HepG2 (cell line): Measurements from ENCODE around the gene CMTM4. TPM values are rescaled to one million over a fixed set of nuclear protein-coding genes. Genes with fewer than 3 reads are reported as not detected.
A peak's percentile ranks its signal among the peaks of the same experiment; 100 is the strongest.

Experiments
- ATAC-seq: fragments of 200-7000 bp; cut with Tn5 transposase; 3 replicates; pipeline ENCODE4 v1.9.1; 2020; ENCODE audit warnings: mild to moderate bottlenecking, moderate library complexity
- BruUV-seq: library from RNA; stranded (reverse); fragments of 400-500 nt; replicated peaks from 2 replicates; lab custom pipeline; 2021; lab: Mats Ljungman, UMichigan
- CTCF ChIA-PET: fragments of 300-600 bp; formaldehyde crosslinking; extraction: SDS; loops from one replicate; lab custom pipeline; 2021; ENCODE audit warnings: low total read pairs, inconsistent platforms, low intra/inter-chr PET ratio; lab: Yijun Ruan, JAX
- POLR2A ChIA-PET: fragments of 350-600 bp; sonication (Branson Sonifier 250); formaldehyde crosslinking; loops from one replicate; lab custom pipeline; 2020; ENCODE audit warnings: antibody characterized with exemption, inconsistent platforms; lab: Yijun Ruan, JAX
- DNase-seq: peaks from one replicate; pipeline ENCODE4 v3.0.0-alpha.2; 2015; ENCODE audit warnings: low spot score
- FAIRE-seq: peaks from 3 replicates; lab custom pipeline; 2011; peaks lifted over from hg19 to GRCh38; lab: Jason Lieb, UNC
- H2AFZ ChIP-seq: one replicate; pipeline ENCODE4 v1.6.1; 2011; ENCODE audit warnings: low read length, inconsistent platforms
- H3K27ac ChIP-seq: fragments of 300-600 bp; 3 replicates; pipeline ENCODE4 v1.8.0; 2011; ENCODE audit warnings: mixed run types, mild to moderate bottlenecking, mixed read lengths, low read length, inconsistent platforms; ENCODE audit not compliant: insufficient read depth; ENCODE audit errors: extremely low read length
- H3K27me3 ChIP-seq, 2 experiments: fragments of 200-600 bp in 1 of 2; 2 replicates in 1 of 2; 3 replicates in 1 of 2; pipeline versions ENCODE4 v1.6.0 to v1.8.0; 2011; ENCODE audit warnings: low read length in 2 of 2, mild to moderate bottlenecking in 2 of 2, moderate library complexity in 2 of 2, inconsistent platforms in 1 of 2; ENCODE audit not compliant: insufficient read depth in 2 of 2, control insufficient read depth in 1 of 2
- H3K36me3 ChIP-seq, 2 experiments: fragments of 200-600 bp in 1 of 2; replicated peaks in 1 of 2; 2 replicates in 1 of 2; 3 replicates in 1 of 2; pipeline versions ENCODE4 v1.5.1 to v1.8.0; 2011; ENCODE audit warnings: low read length in 2 of 2, inconsistent platforms in 1 of 2; ENCODE audit not compliant: insufficient read depth in 2 of 2, control insufficient read depth in 1 of 2
- H3K4me1 ChIP-seq: 2 replicates; pipeline ENCODE4 v1.5.1; 2012; ENCODE audit warnings: low read length, inconsistent platforms; ENCODE audit not compliant: insufficient read depth
- H3K4me2 ChIP-seq: 2 replicates; pipeline ENCODE4 v1.6.0; 2011; ENCODE audit warnings: low read depth, low read length, inconsistent platforms
- H3K4me3 ChIP-seq, 3 experiments: fragments of 200-600 bp in 1 of 3; sonication (generic), shearing (Covaris generic) in 1 of 3; replicated peaks in 1 of 3; 2 replicates each; pipeline ENCODE4 v1.5.1; 2011 to 2016; ENCODE audit warnings: low read length in 3 of 3, inconsistent platforms in 2 of 3, low read depth in 2 of 3, mild to moderate bottlenecking in 2 of 3, control low read depth in 1 of 3, mixed read lengths in 1 of 3; ENCODE audit not compliant: insufficient read depth in 1 of 3
- H3K79me2 ChIP-seq: one replicate; pipeline ENCODE4 v1.6.1; 2011; ENCODE audit warnings: low read length, inconsistent platforms; ENCODE audit not compliant: insufficient read depth
- H3K9ac ChIP-seq: 2 replicates; pipeline ENCODE4 v1.6.0; 2011; ENCODE audit warnings: mild to moderate bottlenecking, low read depth, low read length, inconsistent platforms; ENCODE audit not compliant: insufficient read depth
- H3K9me3 ChIP-seq: 2 replicates; pipeline ENCODE4 v1.5.1; 2012; ENCODE audit warnings: mild to moderate bottlenecking, low read length
- H4K20me1 ChIP-seq: 2 replicates; pipeline ENCODE4 v1.6.0; 2011; ENCODE audit warnings: inconsistent platforms, mild to moderate bottlenecking, low read length, moderate library complexity; ENCODE audit not compliant: insufficient read depth
- ARNT ChIP-seq: fragments of 450-650 bp; IDR thresholded peaks from 2 replicates; pipeline ENCODE4 v1.6.1; 2017
- HCFC1 ChIP-seq: fragments of 150-350 bp; IDR thresholded peaks from 2 replicates; pipeline ENCODE4 v1.6.1; 2014; ENCODE audit warnings: low read depth, low read length
- TCF12 ChIP-seq, 2 experiments: fragments of 450-650 bp in 1 of 2; sonication (generic) in 1 of 2; formaldehyde crosslinking in 1 of 2; IDR thresholded peaks; 2 replicates each; pipeline versions ENCODE4 v1.6.1 to v1.8.0; 2017 to 2022; ENCODE audit warnings: antibody characterized with exemption in 1 of 2, mild to moderate bottlenecking in 1 of 2, missing genetic modification reagents in 1 of 2, moderate library complexity in 1 of 2
- ZBTB1 ChIP-seq: sonication (generic); formaldehyde crosslinking; IDR thresholded peaks from 2 replicates; pipeline ENCODE4 v1.4.0; 2020; ENCODE audit warnings: missing genetic modification reagents, borderline replicate concordance
- ZNF280D ChIP-seq: sonication (generic); formaldehyde crosslinking; IDR thresholded peaks from 2 replicates; pipeline ENCODE4 v1.5.1; 2020; ENCODE audit warnings: mild to moderate bottlenecking, missing genetic modification reagents
- ZNF329 ChIP-seq: sonication (generic); formaldehyde crosslinking; IDR thresholded peaks from 2 replicates; pipeline ENCODE4 v1.9.0; 2021; ENCODE audit warnings: low read depth, mild to moderate bottlenecking, missing genetic modification reagents
- ZNF772 ChIP-seq: sonication (generic); formaldehyde crosslinking; IDR thresholded peaks from 2 replicates; pipeline ENCODE4 v1.5.0; 2020; ENCODE audit warnings: mild to moderate bottlenecking, missing genetic modification reagents
- ZNF83 ChIP-seq: sonication (generic); formaldehyde crosslinking; IDR thresholded peaks from 2 replicates; pipeline ENCODE4 v1.4.0; 2020; ENCODE audit warnings: missing genetic modification reagents, mild to moderate bottlenecking, borderline replicate concordance
- WGBS: methylation state at CpG from one replicate; pipeline ENCODE4 v1.1.6; 2017; ENCODE audit warnings: low lambda C conversion rate; 5-methylcytosine and 5-hydroxymethylcytosine counted together
- in situ Hi-C: cut with HindIII; loops from 2 replicates; pipeline ENCODE4 v1.10.0; 2017; ENCODE audit warnings: low pct_unique_long_range_greater_than_20kb; ENCODE audit not compliant: extremely low pct_ligation_motif_present
- intact Hi-C: fragments of 100-400 bp; cut with micrococcal nuclease; formaldehyde crosslinking; loops from one replicate; pipeline ENCODE4 v1.10.0; 2022; ENCODE audit not compliant: unreplicated experiment
- polyA plus RNA-seq, 8 experiments: library from polyadenylated mRNA; depleted of rRNA in 3 of 8; stranded (reverse) in 7 of 8; unstranded in 1 of 8; fragments of >200 nt; fragmentation: Illumina TruSeq in 4 of 8; extraction: Trizol in 4 of 8; gene quantifications; 2 replicates each; pipeline versions ENCODE4 v1.2.1 to v1.2.3, GENCODE V29; 2011 to 2016; ENCODE audit warnings: low read depth in 4 of 8, missing spikeins in 1 of 8, mixed read lengths in 1 of 8; ENCODE audit not compliant: insufficient read depth in 1 of 8
- total RNA-seq, 5 experiments: library from RNA; depleted of rRNA; stranded (reverse); fragments of >200 nt; fragmentation: Illumina TruSeq; extraction: Trizol; gene quantifications; 2 replicates each; pipeline ENCODE4 v1.2.3, GENCODE V29; 2016; ENCODE audit warnings: low read depth in 1 of 5
- TF ChIP-seq, protein P1 (sequence below): sonication (generic); formaldehyde crosslinking; IDR thresholded peaks from 2 replicates; pipeline ENCODE4 v1.5.0; 2020; ENCODE audit warnings: missing genetic modification reagents, mild to moderate bottlenecking, borderline replicate concordance

The CMTM4 gene
- total and polyA plus RNA-seq, 2 of the 13 experiments (the other 11 are each of a cell fraction or from before 2014, with no cell fraction given), result 32.0 to 36.3 TPM

- ChIA-PET POLR2A (no interaction called here), CTCF (no interaction called here)
- no peak overlapping the region for H3K4me2 ChIP-seq
- intact Hi-C loops, result no loop called here
- no peaks in the 10 kb centered on the region for H3K36me3 ChIP-seq
- no peak overlapping the region for H3K4me3 ChIP-seq
- H2AFZ ChIP-seq, result no peak overlapping the region
- H3K27ac ChIP-seq, result no peak overlapping the region
- DNase-seq, result no peak
- TF ChIP-seq, protein P1, sequence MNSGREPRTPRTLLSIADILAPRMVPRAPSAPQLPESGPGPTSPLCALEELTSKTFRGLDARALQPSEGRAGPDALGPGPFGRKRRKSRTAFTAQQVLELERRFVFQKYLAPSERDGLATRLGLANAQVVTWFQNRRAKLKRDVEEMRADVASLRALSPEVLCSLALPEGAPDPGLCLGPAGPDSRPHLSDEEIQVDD (CRISPR knock-in tag), result no peak
- TF ChIP-seq, all 625 proteins: peak for 0
- BruUV-seq, result no TSS peak
- Histone ChIP-seq H3K27me3 (peaks cover 0 to 24% of the 10 kb centered on the region in 2 experiments; a peak in 2 of 5 replicates), H3K9me3 (no peaks in the 10 kb centered on the region), H3K79me2 (no peaks in the 10 kb centered on the region), H3K9ac (no peak overlapping the region), H4K20me1 (no peaks in the 10 kb centered on the region), H3K4me1 (0 out of 2 replicates have a peak, but pooled peaks cover 7% of the 10 kb centered on the region)
- ATAC-seq (no peak), FAIRE-seq (no peak)
- 71% methylated on average over 11 of the region's 11 CpGs for WGBS
- in situ Hi-C loops, result no loop called here
These were observed 9.4 kb upstream of the CMTM4 start for GRCh38 chr16:66705790-66706505.

DNA sequence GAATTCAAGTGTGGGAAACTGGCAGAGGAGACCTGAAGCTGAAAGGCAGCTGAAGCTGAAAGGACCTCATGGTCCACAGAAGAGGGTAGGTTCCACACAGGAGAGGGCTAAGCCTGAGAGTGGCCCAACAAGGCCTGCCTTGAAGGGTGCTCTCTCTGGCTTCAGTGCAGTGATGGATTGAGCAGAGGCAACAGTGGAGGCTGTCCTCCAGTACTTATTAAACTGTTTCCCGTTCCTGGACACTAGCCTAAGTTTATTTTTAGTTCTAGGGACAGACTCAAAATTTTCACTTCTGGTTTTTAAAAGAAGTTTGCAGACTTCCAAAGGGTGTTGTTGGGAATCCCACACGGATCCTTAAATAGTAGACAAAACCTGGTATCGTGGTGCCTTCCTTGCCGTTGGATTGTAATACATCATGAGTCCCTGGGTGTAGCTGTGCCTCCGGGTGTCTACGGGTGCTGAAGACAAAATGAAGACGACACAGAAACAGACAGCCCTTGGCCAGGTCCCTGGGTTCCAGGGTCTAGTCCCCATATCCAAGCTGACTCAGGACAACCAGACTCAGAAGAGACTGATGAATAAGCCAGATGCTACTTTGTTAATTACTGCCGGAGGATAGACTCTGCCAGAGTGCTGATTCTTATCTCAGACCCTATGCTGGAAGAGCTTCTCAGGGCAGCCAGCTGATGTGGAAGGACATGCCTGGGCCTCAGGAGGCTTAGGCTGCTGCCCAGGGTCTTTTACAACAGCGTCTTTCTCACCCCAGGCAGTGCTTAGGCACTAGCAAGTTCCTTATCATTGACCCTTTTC is 7.1 kb upstream of the CMTM4 start:
- intact Hi-C loops, result no loop called here
- POLR2A ChIA-PET, result no interaction called here
- no TSS peak for BruUV-seq

More for the DNA sequence above, 7.1 kb upstream of the CMTM4 start:
- ATAC-seq (peak; percentile 51), FAIRE-seq (no peak), DNase-seq (no peak)
- in situ Hi-C loops, result no loop called here
- whole genome bisulfite sequencing, result 35% methylated on average over 8 of the region's 9 CpGs
- no peaks in the 10 kb centered on the region for H3K36me3 ChIP-seq
- no peak overlapping the region for H3K27ac ChIP-seq
- H3K4me1 ChIP-seq, result 0 out of 2 replicates have a peak, but pooled peaks cover 7% of the 10 kb centered on the region
- peaks cover 0 to 24% of the 10 kb centered on the region in 2 experiments; a peak in 2 of 5 replicates for H3K27me3 ChIP-seq
- H3K4me2 ChIP-seq, result no peak overlapping the region
- no peak overlapping the region for H2AFZ ChIP-seq
- no peak overlapping the region for H3K9ac ChIP-seq
- CTCF ChIA-PET, result no interaction called here
- TF ChIP-seq ZBTB1 (CRISPR knock-in tag), result no peak
- TF ChIP-seq ZNF329 (CRISPR knock-in tag), result no peak
- TF ChIP-seq ZNF280D, result no peak
- TF ChIP-seq ARNT, result no peak
- no peak for TF ChIP-seq HCFC1
- TF ChIP-seq ZNF83, result no peak
- TF ChIP-seq ZNF772 (CRISPR knock-in tag), result no peak
- TF ChIP-seq TCF12 (IDR thresholded peaks at IDR 0.05), result no peak
- TF ChIP-seq TCF12 (CRISPR knock-in tag; IDR thresholded peaks at IDR 0.05), result no peak
- H3K79me2 ChIP-seq, result no peaks in the 10 kb centered on the region
- no peaks in the 10 kb centered on the region for H4K20me1 ChIP-seq
- no peak overlapping the region for H3K4me3 ChIP-seq
- H3K9me3 ChIP-seq, result no peaks in the 10 kb centered on the region
